GM21717 (cell line): ENCODE results near the gene DNAJC4.

Experiments used
- ATAC-seq: cut with Tn5 transposase; IDR thresholded peaks from one replicate; pipeline ENCODE4 v1.9.1; 2021; ENCODE audit warnings: mild to moderate bottlenecking, moderate library complexity; ENCODE audit not compliant: unreplicated experiment

The DNAJC4 gene

DNA sequence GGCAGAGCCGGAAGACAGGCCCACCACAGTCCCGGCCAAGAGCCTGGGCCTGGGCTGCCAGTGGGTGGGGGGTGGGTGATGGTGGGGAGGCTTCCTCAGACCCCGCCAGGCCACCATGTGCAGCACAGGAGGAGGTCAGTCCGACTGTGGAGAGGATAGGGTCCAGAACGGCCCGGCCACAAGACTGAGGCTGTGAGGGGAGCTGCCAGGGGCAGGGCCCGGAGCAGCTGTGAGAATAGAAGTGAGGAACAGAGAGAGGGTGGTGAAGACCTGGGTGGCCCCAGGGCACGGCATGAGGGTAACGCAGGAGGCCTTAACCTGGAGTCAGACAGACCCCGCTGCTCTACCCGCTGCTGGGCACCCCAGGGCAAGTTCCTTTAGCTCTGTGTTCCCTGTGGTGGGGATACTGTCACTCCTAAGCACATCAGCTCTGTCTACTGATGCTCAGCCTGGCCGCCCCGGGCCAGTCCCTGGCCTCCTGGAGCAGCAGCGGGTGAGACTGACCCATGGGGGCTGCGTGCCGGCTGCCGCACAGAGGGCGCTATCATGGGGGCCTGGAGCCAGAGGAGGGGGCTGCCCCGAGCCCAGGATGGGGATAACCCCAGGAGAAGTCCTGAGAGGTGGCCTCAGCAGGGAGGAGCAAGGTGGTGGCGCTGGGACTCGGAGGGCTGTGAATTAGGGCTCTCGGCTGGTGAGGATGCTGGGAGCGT, 22.1 kb upstream of the DNAJC4 start:
- ATAC-seq, result no peak

DNA sequence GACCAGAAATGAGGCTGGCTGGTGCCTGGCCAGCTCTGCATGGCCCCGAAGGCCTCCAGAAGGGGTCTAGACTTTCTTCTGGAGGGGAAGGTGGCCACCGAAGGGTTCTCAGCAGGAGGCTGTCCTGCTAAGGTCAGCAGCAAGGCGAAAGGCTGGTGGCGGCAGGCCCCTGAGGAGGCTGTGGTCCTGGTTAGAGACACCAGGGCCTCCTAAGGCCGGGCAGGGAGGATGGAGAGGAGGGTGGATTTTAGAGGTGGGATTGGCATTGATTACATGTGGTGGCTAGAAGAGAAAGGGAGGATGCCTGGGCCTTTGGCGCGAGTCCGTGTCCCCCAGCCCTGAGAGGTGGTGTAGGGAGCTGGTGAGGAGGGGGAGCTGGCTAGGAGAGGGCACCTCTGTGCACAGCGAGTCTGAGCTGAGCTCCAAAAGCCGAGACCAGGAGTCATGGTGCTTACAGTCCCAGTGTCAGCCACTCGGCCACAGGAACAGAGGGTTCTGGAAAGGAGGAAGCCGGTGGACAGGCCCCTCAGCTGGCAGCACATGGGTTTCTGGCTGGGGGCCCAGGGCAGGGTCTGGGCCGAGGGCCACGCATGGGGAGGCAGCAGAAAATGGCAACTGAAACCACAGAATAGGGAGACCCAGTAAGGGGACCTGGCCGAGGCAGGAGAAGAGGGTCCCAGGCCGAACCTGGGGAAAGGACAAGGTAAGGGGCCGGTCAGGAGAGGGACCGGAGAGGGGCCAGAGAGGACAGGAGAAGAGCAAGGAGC, 21.4 kb upstream of the DNAJC4 start:
- no peak for ATAC-seq

DNA sequence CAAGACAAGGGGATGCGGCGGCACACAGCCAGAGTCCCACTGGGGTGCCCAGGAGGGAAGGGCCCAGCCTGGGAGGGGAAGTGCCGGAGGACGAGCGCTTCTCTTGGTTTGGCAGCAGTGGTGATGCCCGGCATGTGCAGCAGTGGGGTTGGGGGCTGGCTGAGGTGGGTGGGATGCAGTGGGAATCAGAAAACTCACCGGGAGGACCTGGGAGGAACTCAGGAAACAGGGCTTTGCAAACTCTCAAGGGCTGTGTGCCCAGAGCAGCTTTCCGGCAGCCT, 20.8 kb upstream of the DNAJC4 start:
- ATAC-seq, result no peak

DNA sequence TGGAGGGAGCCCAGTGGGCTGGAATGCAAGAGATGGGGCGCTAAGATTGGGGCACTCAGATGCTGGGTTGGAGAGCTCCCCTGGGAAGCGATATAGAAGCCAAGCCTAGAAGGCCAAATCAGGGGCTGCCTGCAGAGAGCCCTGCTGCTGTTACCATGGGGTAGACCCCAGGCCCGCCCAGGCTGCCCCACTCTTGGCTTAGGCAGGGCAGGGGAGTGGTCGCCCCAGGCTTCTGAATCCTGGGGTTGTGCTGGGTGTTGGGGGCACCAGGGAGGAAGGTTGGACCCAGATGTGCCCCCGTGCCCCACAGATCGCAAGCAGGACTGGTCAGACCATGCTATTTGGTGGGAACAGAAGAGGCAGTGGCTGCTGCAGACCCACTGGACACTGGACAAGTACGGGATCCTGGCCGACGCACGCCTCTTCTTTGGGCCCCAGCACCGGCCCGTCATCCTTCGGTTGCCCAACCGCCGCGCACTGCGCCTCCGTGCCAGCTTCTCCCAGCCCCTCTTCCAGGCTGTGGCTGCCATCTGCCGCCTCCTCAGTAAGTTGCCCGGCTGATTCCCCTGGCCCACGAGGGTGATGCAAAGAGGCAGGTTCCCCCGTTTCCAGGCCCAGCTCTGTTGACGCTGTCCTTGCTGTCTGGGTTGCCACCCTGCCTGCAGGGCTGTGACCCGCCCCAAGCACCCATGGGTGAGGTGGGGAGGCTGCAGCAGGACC, 19.9 kb upstream of the DNAJC4 start:
- no peak for ATAC-seq

DNA sequence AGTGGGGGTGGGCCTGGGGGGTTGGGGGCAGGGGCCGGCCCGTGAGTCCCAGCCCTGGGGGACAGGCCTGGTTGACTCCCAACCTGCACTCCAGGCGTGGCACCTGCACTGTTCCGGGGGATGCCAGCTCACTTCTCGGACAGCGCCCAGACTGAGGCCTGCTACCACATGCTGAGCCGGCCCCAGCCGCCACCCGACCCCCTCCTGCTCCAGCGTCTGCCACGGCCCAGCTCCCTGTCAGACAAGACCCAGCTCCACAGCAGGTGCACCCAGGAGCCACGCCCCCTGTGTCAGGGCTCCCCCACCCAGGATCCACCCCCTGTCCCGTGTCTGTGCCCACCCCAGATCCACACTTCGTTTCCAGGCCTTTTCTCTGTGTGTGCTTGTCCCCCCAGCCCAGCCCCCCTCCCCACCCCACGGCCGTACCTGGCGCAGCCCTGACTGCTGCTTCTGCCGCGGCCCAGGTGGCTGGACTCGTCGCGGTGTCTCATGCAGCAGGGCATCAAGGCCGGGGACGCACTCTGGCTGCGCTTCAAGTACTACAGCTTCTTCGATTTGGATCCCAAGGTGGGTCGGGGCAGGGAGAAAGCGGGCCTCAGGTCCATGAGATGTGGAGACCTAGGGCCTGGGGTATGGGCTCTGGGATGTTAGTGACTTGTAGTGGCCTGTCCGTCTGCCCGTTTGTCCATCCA, 19.0 kb upstream of the DNAJC4 start:
- ATAC-seq, result no peak

DNA sequence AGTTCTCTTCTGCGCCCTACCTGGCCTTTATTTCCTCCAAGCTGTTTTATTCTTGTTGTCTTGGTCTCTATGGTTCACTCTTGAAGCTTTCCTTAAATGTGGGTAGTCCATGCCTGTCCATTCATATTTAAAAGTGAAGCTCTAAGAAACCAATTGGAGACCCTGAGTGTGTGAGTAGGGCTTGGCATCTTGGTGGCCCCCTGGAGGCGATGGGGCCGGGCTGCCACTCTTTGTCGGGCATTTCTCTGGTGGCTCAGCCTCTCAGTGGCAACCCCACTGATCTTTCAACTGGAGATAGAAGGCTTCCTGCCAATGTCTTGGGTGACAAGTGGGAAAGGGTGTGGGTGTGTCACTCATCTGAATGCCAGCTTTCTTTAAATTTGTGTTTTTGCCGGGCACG, 13.5 kb upstream of the DNAJC4 start:
- ATAC-seq, result no peak

DNA sequence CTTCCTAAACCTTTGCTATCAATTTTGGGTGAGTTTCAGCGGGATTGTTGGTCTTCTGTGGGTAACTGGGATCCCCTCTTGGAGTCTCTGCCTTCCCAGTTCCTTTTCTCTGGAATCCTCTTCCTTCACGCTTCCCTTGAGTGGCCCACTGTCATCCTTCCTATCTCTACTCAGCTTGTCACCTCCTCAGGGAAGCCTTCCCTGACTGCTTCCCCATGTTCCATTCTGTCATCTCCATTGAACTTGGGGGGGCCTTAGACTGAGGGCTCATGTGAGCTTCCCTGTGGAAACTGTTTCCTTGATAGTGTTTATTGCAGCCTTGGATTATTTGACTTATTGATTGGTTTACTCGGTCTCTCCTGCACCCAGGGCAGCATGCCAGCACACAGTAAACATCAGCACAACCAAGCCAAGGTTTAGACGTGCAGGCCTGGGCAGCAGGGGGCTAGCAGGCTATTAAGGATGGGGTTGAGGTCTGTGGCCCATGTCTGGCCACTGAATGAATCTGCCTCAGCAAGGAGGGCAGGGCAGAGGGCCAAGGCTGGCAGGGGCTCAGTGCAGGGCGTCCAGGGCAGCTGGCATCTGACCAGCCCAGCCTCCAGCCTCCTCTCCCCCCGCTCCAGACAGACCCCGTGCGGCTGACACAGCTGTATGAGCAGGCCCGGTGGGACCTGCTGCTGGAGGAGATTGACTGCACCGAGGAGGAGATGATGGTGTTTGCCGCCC, 11.6 kb upstream of the DNAJC4 start:
- ATAC-seq, result no peak

DNA sequence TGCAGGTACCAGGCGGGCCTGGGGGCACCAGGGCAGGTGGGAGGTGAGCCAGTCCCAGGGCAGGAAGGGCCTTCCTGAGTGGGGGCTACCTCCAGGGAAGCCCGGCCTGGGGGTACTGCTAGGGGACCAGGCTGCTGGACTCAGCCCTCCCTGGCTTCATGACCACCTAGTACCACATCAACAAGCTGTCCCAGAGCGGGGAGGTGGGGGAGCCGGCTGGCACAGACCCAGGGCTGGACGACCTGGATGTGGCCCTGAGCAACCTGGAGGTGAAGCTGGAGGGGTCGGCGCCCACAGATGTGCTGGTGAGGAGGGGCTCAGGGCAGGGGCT, 11.0 kb upstream of the DNAJC4 start:
- no peak for ATAC-seq

DNA sequence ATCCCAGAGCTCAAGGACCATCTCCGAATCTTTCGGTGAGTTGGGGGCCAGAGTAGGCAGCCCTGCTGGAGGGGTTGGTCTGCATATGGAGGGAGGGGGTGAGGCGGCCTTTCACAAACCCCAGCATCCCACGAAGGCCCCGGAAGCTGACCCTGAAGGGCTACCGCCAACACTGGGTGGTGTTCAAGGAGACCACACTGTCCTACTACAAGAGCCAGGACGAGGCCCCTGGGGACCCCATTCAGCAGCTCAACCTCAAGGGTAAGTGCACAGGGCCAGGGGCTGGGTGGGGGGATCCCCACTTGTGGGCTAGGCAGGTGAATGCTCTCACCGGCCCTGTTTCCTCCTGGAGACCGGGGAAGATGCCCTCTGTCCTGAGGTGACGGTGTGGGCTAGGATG, 10.6 kb upstream of the DNAJC4 start:
- ATAC-seq, result no peak

DNA sequence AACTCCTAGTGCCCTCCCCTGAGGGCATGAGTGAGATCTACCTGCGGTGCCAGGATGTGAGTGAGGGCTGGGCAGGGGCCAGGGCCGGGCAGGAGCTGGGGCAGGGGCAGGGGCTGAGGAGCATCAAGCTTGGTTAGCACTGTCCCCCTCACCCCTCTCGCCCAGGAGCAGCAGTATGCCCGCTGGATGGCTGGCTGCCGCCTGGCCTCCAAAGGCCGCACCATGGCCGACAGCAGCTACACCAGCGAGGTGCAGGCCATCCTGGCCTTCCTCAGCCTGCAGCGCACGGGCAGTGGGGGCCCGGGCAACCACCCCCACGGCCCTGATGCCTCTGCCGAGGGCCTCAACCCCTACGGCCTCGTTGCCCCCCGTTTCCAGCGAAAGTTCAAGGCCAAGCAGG, 10.1 kb upstream of the DNAJC4 start:
- ATAC-seq, result no peak

DNA sequence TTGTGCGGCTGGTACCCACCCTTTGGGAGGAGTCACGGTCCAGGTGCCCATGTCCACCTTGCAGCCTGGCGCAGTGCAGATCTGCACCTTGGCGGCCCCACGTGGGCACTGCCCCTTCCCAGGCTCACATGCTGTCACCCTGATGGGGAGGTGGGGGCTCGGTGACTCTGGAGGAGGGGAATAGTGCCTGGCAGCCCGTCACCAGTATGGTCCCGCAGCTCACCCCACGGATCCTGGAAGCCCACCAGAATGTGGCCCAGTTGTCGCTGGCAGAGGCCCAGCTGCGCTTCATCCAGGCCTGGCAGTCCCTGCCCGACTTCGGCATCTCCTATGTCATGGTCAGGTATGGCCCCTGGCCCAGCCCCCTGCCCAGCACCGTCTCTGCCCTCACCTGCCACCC, 9.6 kb upstream of the DNAJC4 start:
- ATAC-seq, result no peak

DNA sequence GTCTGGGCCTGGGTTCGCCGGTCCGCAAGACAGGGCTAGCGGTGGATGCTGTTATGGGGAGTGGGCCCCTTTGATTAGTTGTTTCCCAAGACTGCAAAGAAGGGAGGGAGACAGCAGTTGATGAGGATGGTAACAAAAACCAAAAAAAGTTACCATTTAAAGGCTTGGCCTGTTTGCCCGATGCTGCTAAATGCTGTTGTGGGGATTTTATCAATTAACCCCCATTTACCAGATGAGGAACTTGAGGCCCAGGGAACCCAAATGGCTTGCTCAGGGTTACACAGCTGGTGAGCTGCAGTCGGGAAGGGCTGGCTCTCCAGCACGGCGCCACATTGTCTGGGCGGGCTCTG, 7.7 kb upstream of the DNAJC4 start:
- ATAC-seq, result no peak

DNA sequence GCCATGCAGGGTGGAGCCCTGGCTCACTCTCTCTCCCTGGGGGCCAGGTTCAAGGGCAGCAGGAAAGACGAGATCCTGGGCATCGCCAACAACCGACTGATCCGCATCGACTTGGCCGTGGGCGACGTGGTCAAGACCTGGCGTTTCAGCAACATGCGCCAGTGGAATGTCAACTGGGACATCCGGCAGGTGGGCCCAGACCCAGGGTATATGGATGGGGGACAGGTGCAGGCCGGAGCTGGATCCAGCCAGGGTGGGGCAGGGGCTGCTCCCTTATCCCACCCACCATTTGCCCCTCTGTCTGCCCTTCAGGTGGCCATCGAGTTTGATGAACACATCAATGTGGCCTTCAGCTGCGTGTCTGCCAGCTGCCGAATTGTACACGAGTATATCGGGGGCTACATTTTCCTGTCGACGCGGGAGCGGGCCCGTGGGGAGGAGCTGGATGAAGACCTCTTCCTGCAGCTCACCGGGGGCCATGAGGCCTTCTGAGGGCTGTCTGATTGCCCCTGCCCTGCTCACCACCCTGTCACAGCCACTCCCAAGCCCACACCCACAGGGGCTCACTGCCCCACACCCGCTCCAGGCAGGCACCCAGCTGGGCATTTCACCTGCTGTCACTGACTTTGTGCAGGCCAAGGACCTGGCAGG, 7.2 kb upstream of the DNAJC4 start:
- ATAC-seq, result no peak

DNA sequence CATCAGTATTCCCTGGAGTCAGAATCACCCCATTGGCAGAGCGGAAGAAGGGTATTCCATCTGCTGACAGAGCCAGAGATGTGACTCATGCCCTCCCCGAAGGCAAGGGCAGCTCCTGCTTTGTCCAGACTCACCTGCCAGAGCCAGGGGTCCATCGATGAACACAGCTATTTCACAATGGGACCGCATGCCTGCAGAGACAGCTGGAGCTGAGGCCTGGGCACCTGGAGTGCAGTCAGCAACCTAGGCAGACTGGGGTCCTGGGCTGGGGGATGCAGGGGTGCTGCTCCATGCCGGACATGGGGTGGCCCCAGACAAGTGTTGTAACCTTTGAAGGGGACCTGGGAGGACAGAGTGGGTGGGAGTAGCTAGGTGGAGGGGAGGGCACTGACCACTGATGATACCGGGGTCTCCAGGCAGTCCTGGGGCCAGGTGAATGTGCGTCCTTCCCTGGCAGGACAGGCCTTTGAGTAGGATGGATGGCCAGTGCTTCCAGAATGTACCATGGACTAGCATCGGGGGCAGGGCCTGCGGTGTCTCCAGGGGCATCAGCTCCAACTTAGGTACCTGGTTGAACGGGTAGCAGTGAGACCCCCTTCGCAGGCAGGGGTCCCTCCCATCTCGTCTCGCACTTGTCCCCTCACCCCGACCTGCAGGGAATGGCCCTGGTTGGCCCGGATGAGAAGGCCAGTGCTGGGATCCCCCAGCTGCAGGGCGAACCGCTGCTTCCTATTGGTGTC, 6.0 kb upstream of the DNAJC4 start:
- no peak for ATAC-seq

DNA sequence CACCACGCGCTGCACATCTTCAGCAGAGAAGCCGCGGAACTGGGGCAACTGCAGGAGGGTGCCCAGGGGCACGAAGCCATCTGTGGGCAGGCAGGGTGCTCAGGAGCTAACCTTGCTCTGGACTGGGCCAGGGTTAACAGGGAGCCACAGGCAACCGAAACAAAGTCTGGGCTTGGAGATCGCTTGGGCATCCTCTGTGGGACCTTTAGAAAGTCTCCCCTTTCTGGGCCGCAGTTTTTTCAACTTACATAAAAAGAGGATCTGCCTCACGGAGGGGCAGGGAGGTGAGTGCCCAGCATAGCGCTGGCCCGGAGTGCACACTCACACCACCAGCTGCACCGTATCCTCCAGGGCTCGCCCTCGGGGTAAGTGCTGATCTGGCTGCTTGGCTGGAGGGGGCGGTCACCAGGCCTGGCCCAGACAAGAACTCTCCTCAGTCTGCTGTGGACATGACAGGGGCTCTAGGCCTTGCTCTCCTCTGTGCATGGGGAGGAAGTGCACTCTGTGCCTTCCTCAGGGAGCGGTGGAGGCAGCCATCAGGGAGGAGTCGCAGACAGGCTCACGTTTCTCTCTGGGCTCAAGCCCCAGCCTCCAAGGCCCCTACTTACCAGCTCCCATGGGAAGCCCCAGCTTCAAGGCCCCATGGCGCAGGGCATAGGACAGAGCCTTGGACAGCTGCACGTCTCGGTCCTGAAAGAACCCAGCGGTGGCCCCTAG, 5.3 kb upstream of the DNAJC4 start:
- no peak for ATAC-seq

DNA sequence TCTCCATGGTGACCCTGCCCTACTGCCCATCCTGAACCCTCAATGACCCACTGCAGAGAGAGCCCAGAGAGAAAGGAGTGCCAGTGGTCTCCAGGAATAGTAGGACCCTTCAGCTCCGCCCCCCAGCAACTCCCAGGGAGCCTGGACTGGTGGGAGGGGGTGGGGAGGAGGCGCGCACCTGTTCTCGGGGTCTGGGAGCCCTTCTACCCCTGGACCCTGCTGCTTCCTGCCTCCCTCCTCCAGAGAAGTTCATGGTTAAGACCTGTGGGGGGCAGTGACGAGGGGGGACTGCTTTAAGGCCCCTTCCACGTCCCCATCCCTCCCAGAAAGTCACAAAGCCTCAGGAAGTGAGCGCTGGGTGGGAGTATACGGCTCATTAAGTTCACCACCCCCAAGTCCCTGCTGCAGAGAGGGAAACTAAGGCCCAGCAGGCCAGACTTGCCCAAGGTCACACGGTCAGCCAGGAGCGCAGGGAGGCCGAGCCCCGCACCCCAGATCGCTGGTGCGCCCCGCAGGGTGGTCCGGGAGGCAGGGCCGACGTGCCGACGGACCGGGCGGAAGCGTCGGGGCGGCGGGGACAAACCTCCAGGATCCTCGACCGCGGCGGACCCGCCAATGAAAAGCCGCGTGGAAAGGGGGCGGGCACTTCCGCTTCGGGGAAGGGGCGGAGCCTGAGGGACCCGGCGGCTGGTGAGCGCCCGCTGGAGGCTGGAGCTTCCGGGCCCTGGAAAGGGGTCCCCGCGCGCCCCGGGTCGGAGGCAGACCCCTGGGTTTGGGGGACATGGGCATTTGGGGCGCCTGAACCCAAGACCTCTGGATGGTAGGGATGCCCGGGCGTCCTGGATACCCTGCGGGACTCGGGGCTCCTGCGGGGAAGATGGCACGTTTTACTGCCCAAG, 4.5 kb upstream of the DNAJC4 start, which contains the start of the genes NUDT22 and TRPT1:
Gene NUDT22 (plus strand): TSS at position 667 of the 899 bp plus-strand sequence. CDS start 379 bp downstream, outside the sequence.
Gene TRPT1 (minus strand): TSS at position 579 of the 899 bp plus-strand sequence. CDS start 326 bp downstream, at position 253.
- peak; percentile 40 for ATAC-seq

DNA sequence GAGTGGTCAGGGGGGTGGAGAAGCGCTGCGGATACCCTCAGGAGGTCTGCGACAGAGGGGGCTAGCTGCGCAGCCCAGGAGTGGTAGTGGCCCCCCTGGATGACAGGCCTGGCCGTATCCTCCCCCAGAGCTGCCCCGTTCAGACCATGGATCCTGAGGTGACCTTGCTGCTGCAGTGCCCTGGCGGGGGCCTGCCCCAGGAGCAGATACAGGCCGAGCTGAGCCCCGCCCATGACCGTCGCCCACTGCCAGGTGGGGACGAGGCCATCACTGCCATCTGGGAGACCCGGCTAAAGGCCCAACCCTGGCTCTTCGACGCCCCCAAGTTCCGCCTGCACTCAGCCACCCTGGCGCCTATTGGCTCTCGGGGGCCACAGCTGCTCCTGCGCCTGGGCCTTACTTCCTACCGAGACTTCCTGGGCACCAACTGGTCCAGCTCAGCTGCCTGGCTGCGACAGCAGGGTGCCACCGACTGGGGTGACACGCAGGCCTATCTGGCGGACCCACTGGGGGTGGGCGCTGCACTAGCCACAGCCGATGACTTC, 3.8 kb upstream of the DNAJC4 start:
- ATAC-seq, result no peak
